Tibial artery (tissue), 4 donors: ENCODE results near the gene HDLBP.

ENCODE experiments used
- DNase-seq, 2 donors: peaks; one replicate each; pipeline ENCODE4 v3.0.0-alpha.2; 2019
- H3K27ac ChIP-seq, 2 donors: fragments of 200-600 bp; sonication (generic) in 1 of 2; 1 replicate in 1 of 2; 2 replicates in 1 of 2; pipeline ENCODE4 v1.5.1; 2018 to 2019; ENCODE audit warnings: mild to moderate bottlenecking in 1 of 2
- H3K27me3 ChIP-seq, 2 donors: fragments of 200-600 bp; sonication (generic) in 1 of 2; one replicate each; pipeline versions ENCODE4 v1.5.1 to v1.6.0; 2016 to 2019
- H3K36me3 ChIP-seq, 3 donors: fragments of 200-600 bp; sonication (generic) in 2 of 3; one replicate each; pipeline ENCODE4 v1.5.1; 2016 to 2019; ENCODE audit warnings: mild to moderate bottlenecking in 2 of 3
- H3K4me1 ChIP-seq, 4 donors: fragments of 200-600 bp; sonication (generic) in 2 of 4; 1 replicate in 3 of 4; 2 replicates in 1 of 4; pipeline ENCODE4 v1.5.1; 2016 to 2019
- H3K4me3 ChIP-seq, 2 donors: fragments of 200-600 bp; sonication (generic) in 1 of 2; 1 replicate in 1 of 2; 2 replicates in 1 of 2; pipeline ENCODE4 v1.5.1; 2018 to 2019; ENCODE audit warnings: mild to moderate bottlenecking in 2 of 2
- H3K9me3 ChIP-seq, 3 donors: fragments of 200-600 bp; sonication (generic) in 1 of 3; one replicate each; pipeline ENCODE4 v1.5.1; 2016 to 2019
- CTCF ChIP-seq, 2 experiments: fragments of 200-600 bp in 1 of 2; fragments of 450-650 bp in 1 of 2; IDR thresholded peaks; one replicate each; pipeline ENCODE4 v1.5.1; 2017 to 2019; ENCODE audit warnings: antibody characterized with exemption in 2 of 2, mild to moderate bottlenecking in 1 of 2, moderate library complexity in 1 of 2
- intact Hi-C: fragments of 100-400 bp; cut with DNase I; formaldehyde crosslinking; loops from one replicate; pipeline ENCODE4 v1.15.0; 2023; ENCODE audit warnings: low total_unique reads

Gene HDLBP

DNA sequence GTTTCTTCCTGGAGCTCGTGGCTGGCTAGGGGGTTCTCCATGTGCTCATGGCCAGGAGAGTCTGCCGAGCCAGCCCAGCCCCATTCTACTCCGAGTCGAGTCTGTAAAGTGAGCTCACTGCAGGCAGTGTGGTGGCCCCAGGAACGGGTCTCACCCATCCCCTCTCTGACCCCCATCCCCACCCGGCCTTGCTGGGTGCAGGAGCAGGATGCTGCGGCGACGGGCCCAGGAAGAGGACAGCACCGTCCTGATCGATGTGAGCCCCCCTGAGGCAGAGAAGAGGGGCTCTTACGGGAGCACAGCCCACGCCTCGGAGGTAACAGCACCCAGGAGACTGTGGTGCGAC is 125.6 kb downstream of the HDLBP start:
- Histone ChIP-seq H3K9me3 (no peaks in the 10 kb centered on the region), H3K27ac (no peak overlapping the region), H3K4me1 (no peaks in the 10 kb centered on the region), H3K36me3 (no peaks in the 10 kb centered on the region), H3K4me3 (no peak overlapping the region), H3K27me3 (peaks cover 0 to 9% of the 10 kb centered on the region in 2 donors)
- TF ChIP-seq CTCF (IDR thresholded peaks at IDR 0.05) = no peak
- no peak for DNase-seq
- intact Hi-C loops = no loop called here

- no peaks in the 10 kb centered on the region for H3K4me1 ChIP-seq
- peaks cover 0 to 9% of the 10 kb centered on the region in 2 donors for H3K27me3 ChIP-seq
- no peak overlapping the region for H3K4me3 ChIP-seq
- no peaks in the 10 kb centered on the region for H3K9me3 ChIP-seq
- H3K27ac ChIP-seq = no peak overlapping the region
- intact Hi-C loops = no loop called here
- peaks cover 0 to 2% (median 0%) of the 10 kb centered on the region in 3 donors for H3K36me3 ChIP-seq
- TF ChIP-seq CTCF (IDR thresholded peaks at IDR 0.05) = no peak
- no peak for DNase-seq
Measured at GRCh38 chr2:241189093-241189855, 126.2 kb downstream of the HDLBP start.

DNA sequence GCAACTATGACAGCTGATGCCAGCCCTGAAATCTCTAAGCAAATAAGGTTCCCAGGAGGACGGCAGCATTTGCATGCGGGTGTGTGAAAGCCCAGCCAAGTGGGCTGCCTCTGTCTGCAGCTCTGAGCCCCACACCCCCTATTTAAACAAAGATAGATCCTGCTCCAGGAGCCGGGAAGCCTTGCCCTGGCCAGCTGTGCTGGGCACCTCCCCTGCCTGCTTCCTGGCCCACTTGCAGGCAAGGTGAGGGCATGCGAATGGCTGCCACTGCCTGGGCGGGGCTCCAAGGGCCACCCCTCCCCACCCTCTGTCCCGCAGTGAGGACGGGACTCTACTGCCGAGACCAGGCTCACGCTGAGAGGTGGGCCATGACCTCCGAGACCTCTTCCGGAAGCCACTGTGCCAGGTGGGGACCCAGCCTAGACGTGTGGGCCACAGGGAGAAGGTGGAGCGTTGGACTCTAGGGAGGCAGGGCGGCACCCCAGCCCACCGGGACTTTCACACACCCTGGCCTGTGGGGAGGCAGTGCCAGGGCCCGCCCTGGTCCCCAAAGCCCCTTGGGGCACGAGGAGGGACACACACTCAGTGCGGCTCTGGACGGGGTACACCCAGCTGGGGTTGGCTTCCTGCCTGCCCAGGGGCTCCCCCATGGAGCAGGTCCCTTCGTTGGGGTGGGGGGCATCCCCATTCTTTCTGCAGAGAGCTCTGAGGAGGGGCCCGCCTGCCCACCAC is 126.9 kb downstream of the HDLBP start, which contains the start of gene ANO7:
ANO7 (plus strand) TSS at position 317 of the 732 bp plus-strand sequence. CDS start 1,387 bp downstream, outside the sequence.
- Histone ChIP-seq H3K27me3 (peaks cover 0 to 9% of the 10 kb centered on the region in 2 donors), H3K27ac (no peak within 1 kb of the TSS), H3K36me3 (peaks cover 0 to 10% (median under 1%) of the 10 kb centered on the region in 3 donors), H3K4me1 (no peaks in the 10 kb centered on the region), H3K9me3 (no peaks in the 10 kb centered on the region), H3K4me3 (no peak within 1 kb of the TSS)
- DNase-seq = no peak
- intact Hi-C loops = no loop called here
- no peak for TF ChIP-seq CTCF (IDR thresholded peaks at IDR 0.05)

- Histone ChIP-seq H3K27me3 (peaks cover 0 to 9% of the 10 kb centered on the region in 2 donors), H3K4me1 (no peaks in the 10 kb centered on the region), H3K4me3 (no peak overlapping the region), H3K36me3 (peaks cover 5 to 16% (median 7%) of the 10 kb centered on the region in 3 donors), H3K9me3 (no peaks in the 10 kb centered on the region), H3K27ac (no peak overlapping the region)
- no peak for TF ChIP-seq CTCF (IDR thresholded peaks at IDR 0.05)
- DNase-seq = no peak
- intact Hi-C loops = no loop called here
Measured at GRCh38 chr2:241187918-241188234, 127.6 kb downstream of the HDLBP start.

DNA sequence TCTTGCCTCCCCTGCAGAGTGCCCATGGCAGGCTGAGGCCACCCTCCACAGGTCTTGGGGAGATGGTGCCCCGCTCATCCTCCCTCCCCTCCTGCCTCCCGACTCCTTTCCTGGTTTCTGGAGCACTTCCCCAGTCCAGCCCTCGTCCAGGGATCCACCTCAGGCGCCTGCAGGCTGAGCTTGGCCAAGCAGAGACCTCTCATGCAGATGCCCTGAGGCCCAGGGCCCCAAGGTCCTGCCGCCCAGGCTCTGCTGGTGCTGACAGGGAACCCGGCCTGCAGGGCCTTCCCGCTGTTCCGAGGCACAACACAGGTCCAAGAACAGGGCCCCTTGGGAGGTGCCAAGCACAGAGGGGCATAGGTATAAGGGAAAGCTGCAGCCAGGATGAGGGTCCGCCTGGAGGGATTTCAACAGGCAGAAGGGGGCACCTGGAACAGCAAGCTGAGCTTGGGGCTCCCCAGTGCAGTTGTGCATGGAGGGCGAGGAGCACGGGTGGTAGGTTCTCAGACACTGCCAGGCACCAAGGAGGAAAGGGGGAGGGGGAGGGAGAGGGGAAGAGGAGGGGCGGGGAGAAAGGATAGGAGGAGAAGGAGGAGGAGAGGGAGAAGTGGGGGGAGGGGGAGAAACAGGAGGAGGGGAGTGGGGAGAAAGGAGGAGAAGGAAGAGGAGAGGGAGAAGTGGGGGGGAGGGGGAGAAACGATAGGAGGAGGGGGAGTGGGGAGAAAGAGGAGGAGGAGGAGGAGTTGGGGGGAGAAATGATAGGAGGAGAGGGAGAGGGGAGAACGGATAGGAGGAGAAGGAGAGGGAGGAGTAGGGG is 128.2 kb downstream of the HDLBP start:
- Histone ChIP-seq H3K36me3 (peaks cover 11 to 22% (median 12%) of the 10 kb centered on the region in 3 donors), H3K9me3 (no peaks in the 10 kb centered on the region), H3K4me3 (no peak overlapping the region), H3K27me3 (peaks cover 0 to 9% of the 10 kb centered on the region in 2 donors), H3K4me1 (no peaks in the 10 kb centered on the region), H3K27ac (no peak overlapping the region)
- intact Hi-C loops = no loop called here
- no peak for DNase-seq
- TF ChIP-seq CTCF (IDR thresholded peaks at IDR 0.05) = no peak
